NCI-H2196 treated with DMSO at 0.1 percent for 48 hours (cell line): ENCODE data around the gene IFNK.
A peak's percentile ranks its signal among the peaks of the same experiment; 100 is the strongest.

Experiments
- DNase-seq: peaks from one replicate; lab custom pipeline; 2025; ENCODE audit not compliant: unreplicated experiment; lab: John Stamatoyannopoulos, UW

The IFNK gene

GRCh38 chr9:27510780-27511179, 13.3 kb upstream of the IFNK start:
- DNase-seq = no peak

DNA sequence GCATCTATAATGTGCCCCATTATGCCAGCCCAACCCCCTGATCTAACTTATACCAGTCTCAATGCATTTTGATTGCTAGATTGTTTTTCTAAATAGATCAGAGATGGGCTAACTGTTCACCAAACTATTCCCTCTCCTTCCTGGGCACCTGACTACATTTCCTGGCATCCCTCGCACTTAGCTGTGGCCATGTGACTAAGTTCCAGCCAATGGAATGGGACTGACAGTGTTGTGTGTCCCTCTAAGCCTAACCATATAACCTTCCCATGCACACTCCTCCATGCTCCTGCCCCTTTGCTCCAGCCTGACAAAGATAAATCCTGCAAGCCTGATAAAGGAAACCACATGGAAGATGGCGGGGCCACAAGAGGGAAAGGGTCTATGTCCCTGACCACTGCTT, 12.3 kb upstream of the IFNK start:
- DNase-seq = no peak

DNA sequence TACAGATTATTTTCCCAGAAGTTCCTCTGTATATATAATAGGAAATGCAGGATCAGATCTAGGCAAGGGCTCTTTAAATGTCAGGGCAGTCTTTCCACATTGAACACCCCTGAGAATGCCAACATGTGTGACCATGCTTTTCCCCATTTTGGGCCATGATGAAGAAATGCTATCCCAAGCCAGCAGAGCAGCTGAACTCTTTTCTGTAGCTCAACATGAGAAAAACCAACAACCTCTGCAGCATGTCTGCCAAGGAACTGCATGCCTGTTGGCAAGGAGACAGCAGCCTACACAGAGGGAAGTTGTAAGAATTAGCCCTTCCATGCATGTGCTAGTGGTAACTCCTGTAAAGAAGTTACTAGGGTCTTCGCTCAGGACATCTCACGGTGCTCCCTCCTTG, 9.5 kb upstream of the IFNK start:
- no peak for DNase-seq

DNA sequence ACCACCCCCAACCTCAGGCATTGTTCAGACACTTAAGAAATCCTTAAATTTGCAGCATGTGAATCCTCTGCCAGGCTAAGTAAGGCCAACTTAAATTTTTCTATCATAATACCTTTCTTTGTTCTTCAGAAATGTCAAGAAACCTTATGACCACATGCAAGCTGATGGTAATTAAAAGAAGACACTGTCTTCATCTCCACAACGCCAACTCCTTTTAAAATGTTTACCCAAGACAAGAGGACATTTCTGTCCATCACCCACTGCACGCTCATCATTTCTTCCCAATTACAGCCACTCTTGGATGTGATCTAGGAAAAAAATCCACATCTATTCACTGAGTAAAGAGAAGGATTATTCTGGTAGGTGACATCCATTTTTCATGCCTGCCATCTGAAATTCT, 6.1 kb upstream of the IFNK start:
- DNase-seq = no peak

- DNase-seq = no peak
These were observed 5.3 kb upstream of the IFNK start for GRCh38 chr9:27518809-27519208.

DNA sequence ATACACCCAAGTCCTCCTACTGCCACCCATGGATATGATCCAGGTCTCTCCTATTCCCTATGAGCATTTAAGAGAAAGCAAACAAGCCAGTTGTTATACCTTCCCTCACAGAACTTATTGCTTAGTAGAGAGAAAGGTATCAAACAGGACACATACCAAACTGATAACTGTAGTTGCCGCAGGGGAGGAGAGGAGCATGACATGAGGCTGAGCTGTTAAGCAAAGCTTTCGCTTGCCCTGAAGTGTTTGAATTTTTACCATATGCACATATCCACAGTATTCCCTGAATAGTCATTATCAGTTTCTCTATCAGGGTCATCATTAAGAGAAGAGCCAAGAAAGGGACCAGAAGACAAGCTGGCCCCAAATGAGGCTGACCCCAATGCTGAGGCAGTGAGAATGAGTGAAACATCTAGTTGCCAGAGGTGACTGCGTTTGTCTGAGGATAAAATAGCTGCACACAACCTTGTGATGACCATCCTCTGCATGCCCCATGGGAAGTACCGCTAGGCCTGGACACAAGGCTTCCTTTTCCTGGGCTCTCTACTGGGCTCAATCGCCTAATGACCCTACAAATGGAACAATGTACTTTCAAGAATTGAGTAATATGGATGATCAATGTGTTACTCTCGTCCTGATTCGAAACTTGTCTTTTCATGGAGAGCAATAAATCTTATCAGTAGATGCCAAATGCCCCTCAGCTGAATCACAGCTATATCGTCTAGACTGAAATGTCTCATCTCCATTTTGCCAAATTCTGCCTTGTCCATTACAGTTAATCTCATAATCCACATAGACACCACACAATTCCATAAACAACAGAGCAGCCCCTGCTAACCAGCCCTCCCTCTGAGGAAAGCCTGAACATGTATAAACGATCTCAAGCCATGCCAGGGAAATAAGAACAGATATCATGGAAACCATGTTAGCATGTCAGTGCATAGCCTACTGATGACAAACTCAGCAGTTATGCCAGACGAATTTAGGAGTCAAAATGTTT, 4.3 kb upstream of the IFNK start:
- no peak for DNase-seq

- no peak for DNase-seq
These were observed 3.1 kb upstream of the IFNK start for GRCh38 chr9:27520986-27521385.

DNA sequence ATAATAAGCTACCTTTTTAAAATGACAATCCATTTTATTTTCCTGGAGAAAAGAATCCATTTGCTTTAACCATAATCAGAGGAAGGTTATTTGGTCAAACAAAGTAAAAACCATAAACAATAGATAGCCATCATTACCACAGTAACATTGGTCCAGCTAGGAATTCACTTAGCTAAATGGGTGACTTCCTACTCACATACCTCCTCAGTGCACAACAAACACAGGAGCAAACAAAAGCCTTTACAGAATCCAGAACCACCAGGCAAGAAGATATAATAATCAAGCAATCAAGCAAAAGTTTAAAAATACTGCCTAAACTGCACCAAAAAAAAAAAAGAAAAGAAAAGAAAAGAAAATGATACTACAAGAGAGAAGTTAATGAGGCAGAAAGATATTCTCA, 949 bp upstream of the IFNK start:
- no peak for DNase-seq

GRCh38 chr9:27527702-27528075, 3.6 kb downstream of the IFNK start:
- DNase-seq = no peak

GRCh38 chr9:27528076-27528885, 4.2 kb downstream of the IFNK start:
- no peak for DNase-seq

DNA sequence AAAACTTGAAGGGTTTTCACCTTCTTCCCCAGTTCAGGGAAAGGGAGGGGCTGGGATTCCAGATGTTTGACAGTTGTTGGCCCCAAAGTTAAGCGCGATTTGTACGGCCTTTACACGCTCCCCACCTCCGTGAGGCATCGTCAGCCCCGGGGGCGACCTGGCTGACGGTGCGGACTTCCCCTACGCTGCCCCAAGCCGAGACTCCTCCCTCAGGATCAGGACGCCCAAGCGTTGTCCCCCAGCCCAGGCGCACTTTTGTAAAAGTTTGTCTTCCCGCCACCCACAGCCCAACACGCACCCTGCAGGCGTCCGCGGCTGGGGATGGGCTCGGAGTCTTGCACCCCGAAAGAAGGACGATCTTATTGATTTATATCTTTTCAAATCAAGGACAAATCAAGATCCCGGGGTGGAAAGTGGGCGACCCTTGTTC, 4.8 kb downstream of the IFNK start:
- DNase-seq = no peak

DNA sequence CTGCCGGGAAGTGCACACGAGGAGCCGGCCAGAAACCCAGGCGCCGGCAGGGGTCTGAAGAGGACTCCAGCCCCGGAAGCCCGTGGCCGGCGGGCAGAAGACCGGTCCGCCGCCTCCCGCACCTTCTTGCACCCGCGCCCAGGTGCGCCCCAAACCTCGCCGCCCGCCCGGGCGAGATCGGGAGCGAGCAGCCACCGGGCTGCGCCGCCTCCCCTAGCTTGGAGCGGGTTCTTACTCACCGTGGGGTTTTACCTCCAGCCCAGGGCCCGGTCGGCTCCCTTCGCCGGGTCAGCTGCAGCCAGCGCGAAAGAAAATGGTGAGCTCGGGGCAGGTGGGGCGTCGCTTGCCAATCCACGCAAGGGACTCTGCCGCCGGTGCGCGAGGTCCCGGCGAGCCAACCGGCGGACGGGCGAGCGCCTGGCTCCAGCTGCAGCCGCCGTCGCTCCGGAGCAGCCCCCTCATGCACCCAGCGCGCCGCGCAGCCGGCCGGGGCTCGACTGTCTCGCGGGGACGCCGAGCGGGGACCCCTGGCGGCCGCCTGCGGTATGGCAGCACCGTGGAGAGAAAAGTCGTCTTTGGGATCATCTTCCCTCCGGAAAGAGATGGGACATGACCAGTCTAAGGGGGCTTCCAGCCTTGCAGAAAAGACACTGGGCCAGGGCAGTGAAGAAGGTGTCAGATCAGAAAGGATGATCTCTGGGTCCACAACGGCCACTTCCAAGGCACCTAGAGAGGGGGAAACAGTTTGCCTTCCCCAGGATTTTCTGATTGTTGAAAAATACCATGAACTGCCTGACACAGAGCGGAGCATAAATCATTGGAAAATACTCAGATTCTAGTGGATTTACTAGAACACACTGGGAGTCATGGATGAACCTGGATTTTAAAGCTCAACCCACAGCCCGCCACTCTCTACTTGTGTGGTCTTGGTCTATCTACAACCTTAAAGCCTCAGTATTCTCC, 5.5 kb downstream of the IFNK start, which contains the start of gene MOB3B:
Gene MOB3B, minus strand, starts transcription at position 499 of the 963 bp plus-strand sequence. CDS start 74,264 bp downstream, outside the sequence.
- peak; percentile 30 for DNase-seq

DNA sequence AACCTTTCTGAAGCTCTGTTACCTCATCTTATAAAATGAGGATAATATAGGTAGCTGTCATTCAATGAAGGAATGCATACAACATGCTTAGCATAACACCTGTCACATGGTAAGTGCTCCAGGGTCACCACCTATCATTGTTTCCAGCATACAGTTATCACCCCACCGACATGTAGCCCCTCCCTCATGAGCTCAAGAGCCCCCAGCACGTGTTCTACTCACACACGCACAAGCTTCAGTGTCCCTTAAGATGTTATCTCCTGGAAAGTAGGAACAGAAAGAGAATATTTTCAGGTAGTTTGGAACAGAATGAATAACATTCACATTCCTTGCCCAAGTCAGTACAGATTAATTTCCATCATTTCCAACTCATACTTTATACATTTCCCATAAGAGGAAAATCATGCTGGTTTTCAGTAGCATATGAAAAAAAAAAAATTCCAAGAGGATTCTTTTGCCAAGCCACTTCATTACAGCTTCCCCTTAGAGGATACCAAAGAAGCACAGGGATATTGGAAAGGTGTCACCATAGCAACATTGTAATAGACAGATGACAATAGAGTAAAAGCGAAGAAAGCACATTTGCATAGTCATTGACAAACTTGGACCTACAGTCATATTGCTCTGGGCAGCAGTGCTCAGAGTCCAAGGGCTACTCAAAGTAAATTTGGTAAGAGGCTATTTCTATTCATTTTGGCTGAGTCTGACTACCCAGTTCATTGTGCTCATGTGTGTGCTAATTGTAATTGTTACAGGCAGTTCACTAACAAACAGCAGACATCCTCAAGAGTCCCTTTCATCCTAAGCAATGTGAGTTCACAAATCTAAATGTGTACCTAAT, 7.0 kb downstream of the IFNK start:
- no peak for DNase-seq

GRCh38 chr9:27532046-27532445, 8.0 kb downstream of the IFNK start:
- no peak for DNase-seq

DNA sequence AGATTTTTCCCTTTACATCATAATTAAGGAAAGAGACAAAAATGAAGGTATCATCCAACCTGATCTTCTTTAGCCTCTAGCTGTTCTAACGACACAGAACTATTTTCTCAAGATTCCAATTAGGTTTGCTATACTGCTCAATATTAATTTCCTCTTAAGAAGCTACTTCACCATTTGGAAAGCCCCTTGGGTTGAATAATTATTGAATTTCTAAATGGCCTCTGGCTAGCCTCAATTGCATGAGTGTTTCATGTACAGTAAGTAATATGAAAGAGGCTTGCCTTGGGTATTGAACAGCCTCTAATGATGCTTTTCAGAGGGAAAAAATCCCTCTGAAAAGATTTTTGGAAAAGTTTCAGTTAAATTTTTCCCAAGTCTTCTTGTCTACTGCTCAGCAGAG, 9.2 kb downstream of the IFNK start:
- no peak for DNase-seq

GRCh38 chr9:27534131-27534530, 10.0 kb downstream of the IFNK start:
- no peak for DNase-seq

DNA sequence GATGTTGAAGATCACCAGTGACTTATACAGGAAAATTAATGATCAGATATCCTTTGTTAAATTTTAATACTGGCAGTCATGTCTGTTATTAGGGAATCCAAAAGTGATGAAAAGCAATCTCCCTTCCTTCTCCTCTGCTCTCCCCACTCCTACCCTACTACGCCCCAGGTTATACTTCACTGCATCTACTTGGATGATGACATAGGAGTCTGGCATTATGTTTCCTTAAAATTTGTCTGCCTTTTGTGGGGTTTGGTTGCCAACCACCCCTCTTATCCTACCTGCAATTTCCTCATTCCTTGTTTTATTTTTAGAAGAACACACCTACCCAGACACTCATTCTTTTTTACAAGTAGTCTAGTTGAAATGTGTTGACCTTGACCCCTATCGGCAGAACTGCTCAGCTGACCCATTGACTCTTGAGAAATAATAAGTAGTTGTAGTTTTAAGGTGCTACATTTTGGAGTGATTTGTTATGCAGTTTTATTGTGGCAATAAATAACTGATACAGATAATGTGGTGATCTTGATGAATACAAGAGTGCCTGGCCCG, 10.6 kb downstream of the IFNK start:
- no peak for DNase-seq

DNA sequence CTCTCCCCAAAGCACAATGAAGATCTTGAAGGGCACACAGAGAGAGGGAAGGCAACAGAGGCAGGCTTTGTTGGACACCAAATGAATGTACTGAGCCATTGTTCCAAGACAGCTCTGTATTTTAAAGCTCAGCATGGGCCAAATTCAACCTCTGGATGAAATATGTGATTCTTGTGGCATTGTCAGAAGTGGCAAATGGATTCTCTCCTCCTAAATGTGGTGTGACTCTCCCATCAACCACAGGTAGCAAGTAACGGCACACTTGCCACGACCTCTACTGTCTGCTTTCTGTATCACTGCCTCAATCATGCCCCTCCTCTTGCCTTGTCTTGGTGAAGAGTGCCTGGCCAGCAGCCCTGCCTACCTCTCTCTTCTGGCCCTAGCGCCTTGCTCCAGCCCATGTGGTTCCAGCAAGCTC, 11.6 kb downstream of the IFNK start:
- DNase-seq = no peak

DNA sequence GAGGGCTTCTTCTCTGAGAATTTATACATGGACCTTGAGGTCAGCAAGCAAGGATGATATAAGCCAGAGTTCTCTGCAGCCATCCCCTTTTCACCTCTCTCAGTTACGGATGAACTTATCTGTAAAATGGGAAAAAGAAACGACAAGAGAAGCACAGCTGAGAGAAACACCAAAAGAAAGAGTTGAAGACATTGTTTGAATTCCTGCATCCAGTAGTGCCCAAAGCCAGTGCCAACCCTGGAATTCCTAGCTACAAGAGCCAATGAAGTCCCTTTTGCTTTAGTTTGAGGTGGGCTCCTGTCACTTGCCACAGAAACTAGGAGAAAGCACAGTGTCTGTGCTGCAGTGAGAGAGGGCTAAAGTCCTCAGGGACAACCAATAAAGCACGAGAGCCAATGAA, 12.1 kb downstream of the IFNK start:
- DNase-seq = no peak

GRCh38 chr9:27537027-27537435, 12.9 kb downstream of the IFNK start:
- no peak for DNase-seq
